CD14-positive monocyte (primary cell): ENCODE results near the gene FANCM. TPM values are rescaled to one million over a fixed set of nuclear protein-coding genes. Genes with fewer than 3 reads are reported as not detected.
"Not testable (repeated sequence)": the region's sequence is repeated elsewhere in the genome, so short reads cannot be mapped to it uniquely, and the experiment has no call there.

Experiments used
- DNase-seq, 3 donors: peaks; one replicate each; pipeline ENCODE4 v3.0.0-alpha.2; 2011 to 2022
- H2AFZ ChIP-seq: 2 replicates; pipeline ENCODE4 v1.6.0; 2012; ENCODE audit warnings: mild to moderate bottlenecking, low read depth, low read length, inconsistent platforms; ENCODE audit not compliant: insufficient read depth, poor library complexity, severe bottlenecking
- H3K27ac ChIP-seq, 2 donors: 1 replicate in 1 of 2; 2 replicates in 1 of 2; pipeline ENCODE4 v1.5.1; 2012 to 2013; ENCODE audit warnings: low read length in 2 of 2, control low read depth in 1 of 2, inconsistent platforms in 1 of 2, low read depth in 1 of 2, mild to moderate bottlenecking in 1 of 2
- H3K27me3 ChIP-seq, 2 donors: one replicate each; pipeline versions ENCODE4 v1.6.0 to v1.6.1; 2011 to 2013; ENCODE audit warnings: low read length in 2 of 2; ENCODE audit not compliant: control insufficient read depth in 2 of 2, insufficient read depth in 2 of 2
- H3K36me3 ChIP-seq, 2 donors: replicated peaks in 1 of 2; 1 replicate in 1 of 2; 2 replicates in 1 of 2; pipeline versions ENCODE4 v1.5.1 to v1.6.1; 2012 to 2013; ENCODE audit warnings: low read length in 2 of 2, control low read depth in 1 of 2, inconsistent platforms in 1 of 2, mild to moderate bottlenecking in 1 of 2; ENCODE audit not compliant: insufficient read depth in 2 of 2, control insufficient read depth in 1 of 2
- H3K4me1 ChIP-seq, 2 donors: 1 replicate in 1 of 2; 2 replicates in 1 of 2; pipeline versions ENCODE4 v1.5.1 to v1.6.1; 2012 to 2013; ENCODE audit warnings: low read length in 2 of 2, control low read depth in 1 of 2, inconsistent platforms in 1 of 2, mild to moderate bottlenecking in 1 of 2, moderate library complexity in 1 of 2; ENCODE audit not compliant: insufficient read depth in 2 of 2, control insufficient read depth in 1 of 2
- H3K4me2 ChIP-seq: replicated peaks from 2 replicates; pipeline ENCODE3; 2012; ENCODE audit warnings: low read length, moderate library complexity, mild to moderate bottlenecking; ENCODE audit not compliant: poor library complexity, severe bottlenecking; ENCODE audit errors: extremely low read depth
- H3K4me3 ChIP-seq, 3 experiments: fragments of 200-600 bp in 1 of 3; sonication (generic) in 1 of 3; replicated peaks in 1 of 3; 1 replicate in 2 of 3; 2 replicates in 1 of 3; pipeline ENCODE4 v1.5.1; 2011 to 2013; ENCODE audit warnings: low read length in 3 of 3, mild to moderate bottlenecking in 3 of 3, control low read depth in 2 of 3, low read depth in 2 of 3, inconsistent platforms in 1 of 3, moderate library complexity in 1 of 3
- H3K79me2 ChIP-seq: 2 replicates; pipeline ENCODE4 v1.6.0; 2012; ENCODE audit warnings: mild to moderate bottlenecking, control low read depth, inconsistent platforms, low read length, moderate library complexity; ENCODE audit not compliant: insufficient read depth
- H3K9ac ChIP-seq: 2 replicates; pipeline ENCODE4 v1.6.0; 2017; ENCODE audit warnings: low read length, mild to moderate bottlenecking; ENCODE audit not compliant: insufficient read depth, poor library complexity, severe bottlenecking
- H3K9me3 ChIP-seq, 2 donors: replicated peaks in 1 of 2; 1 replicate in 1 of 2; 2 replicates in 1 of 2; pipeline versions ENCODE4 v1.5.1 to v1.6.1; 2012 to 2013; ENCODE audit warnings: low read length in 2 of 2, control low read depth in 1 of 2; ENCODE audit not compliant: control insufficient read depth in 1 of 2, insufficient read depth in 1 of 2
- H4K20me1 ChIP-seq: 2 replicates; pipeline ENCODE4 v1.6.0; 2012; ENCODE audit warnings: mild to moderate bottlenecking, low read length, control low read depth, moderate library complexity; ENCODE audit not compliant: insufficient read depth
- H3K27ac Mint-ChIP-seq, 7 donors: one replicate each; pipeline ENCODE4 v1.8.0; 2020; ENCODE audit warnings: mild to moderate bottlenecking in 7 of 7, mixed read lengths in 7 of 7, moderate library complexity in 6 of 7, inconsistent platforms in 2 of 7
- H3K27me3 Mint-ChIP-seq, 3 donors: one replicate each; pipeline ENCODE4 v1.8.0; 2021 to 2022; ENCODE audit warnings: low read depth in 3 of 3, mild to moderate bottlenecking in 3 of 3, mixed read lengths in 3 of 3, moderate library complexity in 3 of 3, inconsistent platforms in 1 of 3
- H3K36me3 Mint-ChIP-seq, 2 donors: one replicate each; pipeline ENCODE4 v1.8.0; 2020; ENCODE audit warnings: mixed read lengths in 2 of 2, inconsistent platforms in 1 of 2, mild to moderate bottlenecking in 1 of 2
- H3K4me1 Mint-ChIP-seq: one replicate; pipeline ENCODE4 v1.8.0; 2020; ENCODE audit warnings: mild to moderate bottlenecking, mixed read lengths
- H3K4me3 Mint-ChIP-seq, 2 donors: one replicate each; pipeline ENCODE4 v1.8.0; 2020; ENCODE audit warnings: mild to moderate bottlenecking in 2 of 2, mixed read lengths in 2 of 2, moderate library complexity in 1 of 2
- H3K9me3 Mint-ChIP-seq, 7 donors: one replicate each; pipeline ENCODE4 v1.8.0; 2020 to 2022; ENCODE audit warnings: mixed read lengths in 7 of 7, mild to moderate bottlenecking in 6 of 7, moderate library complexity in 6 of 7, inconsistent platforms in 2 of 7
- WGBS: methylation state at CpG from one replicate; pipeline ENCODE4 v1.1.5; 2013; ENCODE audit warnings: missing lambda C conversion rate; ENCODE audit not compliant: insufficient coverage; 5-methylcytosine and 5-hydroxymethylcytosine counted together
- intact Hi-C, 2 donors: fragments of 100-400 bp; cut with micrococcal nuclease; formaldehyde crosslinking; loops; one replicate each; pipeline versions ENCODE4 v1.15.0 to v1.15.1; 2023
- polyA plus RNA-seq, 3 donors: library from polyadenylated mRNA; depleted of rRNA in 1 of 3; unstranded in 2 of 3; stranded (reverse) in 1 of 3; fragments of 300-500 nt in 2 of 3; fragments of >200 nt in 1 of 3; fragmentation: Illumina TruSeq in 2 of 3; gene quantifications; 1 replicate in 2 of 3; 2 replicates in 1 of 3; pipeline ENCODE4 v1.2.3, GENCODE V29; 2012 to 2021
- TF ChIP-seq, protein P1 (sequence below): fragments of 200-600 bp; IDR thresholded peaks from one replicate; pipeline ENCODE4 v1.8.0; 2022; ENCODE audit warnings: antibody characterized with exemption, mild to moderate bottlenecking

FANCM gene
- polyA plus RNA-seq, 3 donors = 0.66 to 1.6 (median 1.2) TPM

DNA sequence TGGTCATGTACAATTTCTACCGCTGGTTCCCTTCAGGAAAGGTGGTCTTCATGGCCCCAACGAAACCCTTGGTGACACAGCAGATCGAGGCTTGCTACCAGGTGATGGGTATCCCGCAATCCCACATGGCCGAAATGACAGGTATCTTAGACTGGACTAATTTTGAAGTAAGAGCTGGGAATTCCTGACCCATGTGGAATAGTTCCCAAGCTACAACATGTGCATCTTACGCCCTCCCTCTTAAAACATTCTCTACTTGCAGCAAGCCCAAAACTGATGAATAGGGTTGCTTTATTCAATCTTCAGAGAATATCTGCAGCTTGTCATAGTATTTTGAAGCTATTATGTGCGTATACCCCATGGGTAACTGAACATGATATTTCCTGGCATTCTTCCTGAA lies 669 bp downstream of the FANCM start:
- peak overlapping the region; percentile 69 for H3K9ac ChIP-seq
- Mint-ChIP-seq H3K4me3 (peak overlapping the region; percentile 98 to 99), H3K4me1 (peaks cover 30% of the 10 kb centered on the region)

DNA sequence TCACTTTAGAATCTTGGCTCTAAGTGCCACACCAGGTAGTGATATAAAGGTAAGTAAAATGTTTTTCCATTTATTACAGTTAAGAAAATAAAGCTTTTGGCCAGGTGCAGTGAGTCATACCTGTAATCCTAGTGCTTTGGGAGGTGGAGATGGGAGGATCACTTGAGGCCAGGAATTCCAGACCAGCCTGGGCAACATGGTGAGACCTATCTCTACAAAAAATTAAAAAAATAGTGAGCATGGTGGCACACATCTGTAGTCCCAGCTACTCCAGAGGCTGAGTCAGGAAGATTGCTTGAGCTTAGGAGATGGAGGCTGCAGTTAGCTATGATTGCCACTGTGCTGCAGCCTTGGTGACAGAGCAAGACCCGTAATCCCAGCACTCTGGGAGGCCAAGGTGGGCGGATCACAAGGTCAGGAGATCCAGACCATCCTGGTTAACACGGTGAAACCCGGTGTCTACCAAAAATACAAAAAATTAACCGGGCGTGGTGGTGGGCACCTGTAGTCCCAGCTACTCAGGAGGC lies 5.0 kb downstream of the FANCM start:
- peaks cover 3 to 14% of the 10 kb centered on the region in 2 donors for H3K36me3 Mint-ChIP-seq
- H3K4me3 Mint-ChIP-seq = no peak overlapping the region
- no peak overlapping the region for H3K4me2 ChIP-seq

More for the DNA sequence above, 669 bp downstream of the FANCM start:
- Histone ChIP-seq H3K27ac (peak overlapping the region; percentile 25 to 87), H3K4me3 (peak overlapping the region; percentile 59 to 99 (median 91)), H3K4me1 (peaks cover 19 to 28% of the 10 kb centered on the region in 2 donors), H2AFZ (peak overlapping the region; percentile 99), H3K9me3 (no peaks in the 10 kb centered on the region), H4K20me1 (no peaks in the 10 kb centered on the region), H3K27me3 (no peaks in the 10 kb centered on the region), H3K36me3 (no peaks in the 10 kb centered on the region), H3K4me2 (peak overlapping the region; percentile 88), H3K79me2 (peaks cover 76% of the 10 kb centered on the region)
- H3K27ac Mint-ChIP-seq = peak overlapping the region; percentile 87 to 98 (median 97)
- 0% methylated on average over 2 of the region's 7 CpGs for WGBS
- no peak for DNase-seq
- no peaks in the 10 kb centered on the region for H3K36me3 Mint-ChIP-seq
- TF ChIP-seq, protein P1, sequence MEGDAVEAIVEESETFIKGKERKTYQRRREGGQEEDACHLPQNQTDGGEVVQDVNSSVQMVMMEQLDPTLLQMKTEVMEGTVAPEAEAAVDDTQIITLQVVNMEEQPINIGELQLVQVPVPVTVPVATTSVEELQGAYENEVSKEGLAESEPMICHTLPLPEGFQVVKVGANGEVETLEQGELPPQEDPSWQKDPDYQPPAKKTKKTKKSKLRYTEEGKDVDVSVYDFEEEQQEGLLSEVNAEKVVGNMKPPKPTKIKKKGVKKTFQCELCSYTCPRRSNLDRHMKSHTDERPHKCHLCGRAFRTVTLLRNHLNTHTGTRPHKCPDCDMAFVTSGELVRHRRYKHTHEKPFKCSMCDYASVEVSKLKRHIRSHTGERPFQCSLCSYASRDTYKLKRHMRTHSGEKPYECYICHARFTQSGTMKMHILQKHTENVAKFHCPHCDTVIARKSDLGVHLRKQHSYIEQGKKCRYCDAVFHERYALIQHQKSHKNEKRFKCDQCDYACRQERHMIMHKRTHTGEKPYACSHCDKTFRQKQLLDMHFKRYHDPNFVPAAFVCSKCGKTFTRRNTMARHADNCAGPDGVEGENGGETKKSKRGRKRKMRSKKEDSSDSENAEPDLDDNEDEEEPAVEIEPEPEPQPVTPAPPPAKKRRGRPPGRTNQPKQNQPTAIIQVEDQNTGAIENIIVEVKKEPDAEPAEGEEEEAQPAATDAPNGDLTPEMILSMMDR = no peak
- peaks cover 0 to under 1% (median 0%) of the 10 kb centered on the region in 3 donors for H3K27me3 Mint-ChIP-seq
- intact Hi-C loops = loop anchor here in 1 of 2 donors (5.0 kb wide), 2 partner anchors 54 to 174 kb away; partner anchors contain the start of genes KLHL28, PRPF39 and TOGARAM1
- H3K9me3 Mint-ChIP-seq = peaks cover 0 to 2% (median 0%) of the 10 kb centered on the region in 7 donors

DNA sequence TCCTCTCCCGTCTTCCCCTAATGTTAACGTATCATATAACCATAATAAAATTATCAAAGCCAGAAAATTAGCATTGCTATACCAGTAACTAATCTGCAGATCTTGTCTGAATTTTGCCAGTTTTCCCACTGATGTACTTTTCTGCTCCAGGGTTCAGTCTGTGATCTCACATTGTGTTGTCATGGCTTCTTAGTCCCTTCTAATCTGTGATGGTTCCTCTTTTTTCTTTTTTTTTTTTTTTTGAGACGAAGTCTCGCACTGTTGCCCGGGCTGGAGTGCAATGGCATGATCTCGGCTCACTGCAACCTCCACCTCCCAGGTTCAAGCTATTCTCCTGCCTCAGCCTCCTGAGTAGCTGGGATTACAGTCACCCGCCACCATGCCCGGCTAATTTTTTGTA lies 6.4 kb downstream of the FANCM start:
- DNase-seq, H3K9me3 Mint-ChIP-seq, H3K4me2 ChIP-seq, H3K4me3 ChIP-seq, H3K36me3 ChIP-seq, H3K27me3 Mint-ChIP-seq, H3K27me3 ChIP-seq, H4K20me1 ChIP-seq, H3K27ac ChIP-seq, intact Hi-C loops, H2AFZ ChIP-seq, H3K4me1 ChIP-seq, H3K9ac ChIP-seq, H3K9me3 ChIP-seq: not testable (repeated sequence)
- peak overlapping the region; percentile 34 to 52 for H3K4me3 Mint-ChIP-seq
- 100% methylated on average over 1 of the region's 8 CpGs for WGBS
- H3K36me3 Mint-ChIP-seq = peaks cover 3 to 19% of the 10 kb centered on the region in 2 donors
- H3K4me1 Mint-ChIP-seq = peaks cover 20% of the 10 kb centered on the region
- H3K27ac Mint-ChIP-seq = peak overlapping the region in 1 of 7 donors; percentile 41
- peaks cover 57% of the 10 kb centered on the region for H3K79me2 ChIP-seq

More for the DNA sequence above, 5.0 kb downstream of the FANCM start:
- H3K27me3 Mint-ChIP-seq = peaks cover 0 to 1% (median 0%) of the 10 kb centered on the region in 3 donors
- H3K27ac Mint-ChIP-seq = no peak overlapping the region
- TF ChIP-seq, protein P1 = no peak
- H3K36me3 ChIP-seq = peaks cover 0 to 2% of the 10 kb centered on the region in 2 donors
- H3K4me3 ChIP-seq = no peak overlapping the region
- peaks cover 0 to 3% (median 0%) of the 10 kb centered on the region in 7 donors for H3K9me3 Mint-ChIP-seq
- 96% methylated on average over 6 of the region's 6 CpGs for WGBS
- no peak for DNase-seq
- no peak overlapping the region for H2AFZ ChIP-seq
- peaks cover 67% of the 10 kb centered on the region for H3K79me2 ChIP-seq
- peaks cover 30% of the 10 kb centered on the region for H3K4me1 Mint-ChIP-seq
- H3K9ac ChIP-seq = no peak overlapping the region
- intact Hi-C loops = no loop called here
- no peak overlapping the region for H3K27ac ChIP-seq
- peaks cover 13 to 19% of the 10 kb centered on the region in 2 donors for H3K4me1 ChIP-seq
- no peaks in the 10 kb centered on the region for H3K27me3 ChIP-seq
- no peaks in the 10 kb centered on the region for H4K20me1 ChIP-seq
- no peaks in the 10 kb centered on the region for H3K9me3 ChIP-seq
